Measurements from ENCODE around the gene AVPR2.

- no peak for TF ChIP-seq EZH2 (IDR thresholded peaks at IDR 0.05; ENCODE audit: low read length, unreplicated experiment)
- no peak for TF ChIP-seq EZH2phosphoT487 (IDR thresholded peaks at IDR 0.05; ENCODE audit: borderline replicate concordance, low read length)
These were observed at the start of gene AVPR2 for GRCh38 chrX:153903991-153904957.
